GM21528 (cell line): Measurements from ENCODE around the gene LPO.

Source experiments
- ATAC-seq: cut with Tn5 transposase; IDR thresholded peaks from one replicate; pipeline ENCODE4 v1.9.1; 2021; ENCODE audit warnings: mild to moderate bottlenecking, moderate library complexity; ENCODE audit not compliant: unreplicated experiment, low FRiP score

Gene LPO

GRCh38 chr17:58276423-58276822 lies 38.0 kb downstream of the LPO start:
- ATAC-seq, result no peak

- no peak for ATAC-seq
Measured at GRCh38 chr17:58277107-58277801, 38.9 kb downstream of the LPO start.

- no peak for ATAC-seq
Measured at GRCh38 chr17:58277802-58278595, 39.6 kb downstream of the LPO start.

GRCh38 chr17:58278661-58279015 lies 40.3 kb downstream of the LPO start:
- no peak for ATAC-seq

- ATAC-seq, result no peak
Measured at GRCh38 chr17:58279016-58279711, 40.8 kb downstream of the LPO start.

GRCh38 chr17:58279736-58280479 lies 41.5 kb downstream of the LPO start:
- no peak for ATAC-seq

GRCh38 chr17:58280480-58281217 lies 42.3 kb downstream of the LPO start, which contains the start of gene MPO:
MPO (minus strand) TSS chr17:58280935; CDS start chr17:58280758, 177 bp downstream.
- ATAC-seq, result no peak

GRCh38 chr17:58281511-58282011 lies 43.2 kb downstream of the LPO start:
- ATAC-seq, result no peak

GRCh38 chr17:58282442-58282841 lies 44.1 kb downstream of the LPO start:
- no peak for ATAC-seq

GRCh38 chr17:58283674-58284612 lies 45.6 kb downstream of the LPO start:
- no peak for ATAC-seq

GRCh38 chr17:58284613-58285421 lies 46.4 kb downstream of the LPO start:
- no peak for ATAC-seq

GRCh38 chr17:58285422-58285810 lies 47.0 kb downstream of the LPO start:
- no peak for ATAC-seq

GRCh38 chr17:58289869-58290268 lies 51.5 kb downstream of the LPO start:
- no peak for ATAC-seq

GRCh38 chr17:58291246-58291645 lies 52.9 kb downstream of the LPO start:
- no peak for ATAC-seq

- ATAC-seq, result no peak
Measured at GRCh38 chr17:58294034-58294433, 55.6 kb downstream of the LPO start.

- ATAC-seq, result no peak
Measured at GRCh38 chr17:58300336-58300735, 62.0 kb downstream of the LPO start.

- no peak for ATAC-seq
Measured at GRCh38 chr17:58301504-58302150, 63.2 kb downstream of the LPO start.
